CD14-positive monocyte (primary cell): ENCODE data around the gene SMARCC1. TPM values are rescaled to one million over a fixed set of nuclear protein-coding genes. Genes with fewer than 3 reads are reported as not detected.

ENCODE experiments used
- DNase-seq, 3 donors: peaks; one replicate each; pipeline ENCODE4 v3.0.0-alpha.2; 2011 to 2022
- H2AFZ ChIP-seq: 2 replicates; pipeline ENCODE4 v1.6.0; 2012; ENCODE audit warnings: mild to moderate bottlenecking, low read depth, low read length, inconsistent platforms; ENCODE audit not compliant: insufficient read depth, poor library complexity, severe bottlenecking
- H3K27ac ChIP-seq, 2 donors: 1 replicate in 1 of 2; 2 replicates in 1 of 2; pipeline ENCODE4 v1.5.1; 2012 to 2013; ENCODE audit warnings: low read length in 2 of 2, control low read depth in 1 of 2, inconsistent platforms in 1 of 2, low read depth in 1 of 2, mild to moderate bottlenecking in 1 of 2
- H3K27me3 ChIP-seq, 2 donors: one replicate each; pipeline versions ENCODE4 v1.6.0 to v1.6.1; 2011 to 2013; ENCODE audit warnings: low read length in 2 of 2; ENCODE audit not compliant: control insufficient read depth in 2 of 2, insufficient read depth in 2 of 2
- H3K36me3 ChIP-seq, 2 donors: replicated peaks in 1 of 2; 1 replicate in 1 of 2; 2 replicates in 1 of 2; pipeline versions ENCODE4 v1.5.1 to v1.6.1; 2012 to 2013; ENCODE audit warnings: low read length in 2 of 2, control low read depth in 1 of 2, inconsistent platforms in 1 of 2, mild to moderate bottlenecking in 1 of 2; ENCODE audit not compliant: insufficient read depth in 2 of 2, control insufficient read depth in 1 of 2
- H3K4me1 ChIP-seq, 2 donors: 1 replicate in 1 of 2; 2 replicates in 1 of 2; pipeline versions ENCODE4 v1.5.1 to v1.6.1; 2012 to 2013; ENCODE audit warnings: low read length in 2 of 2, control low read depth in 1 of 2, inconsistent platforms in 1 of 2, mild to moderate bottlenecking in 1 of 2, moderate library complexity in 1 of 2; ENCODE audit not compliant: insufficient read depth in 2 of 2, control insufficient read depth in 1 of 2
- H3K4me2 ChIP-seq: replicated peaks from 2 replicates; pipeline ENCODE3; 2012; ENCODE audit warnings: low read length, moderate library complexity, mild to moderate bottlenecking; ENCODE audit not compliant: poor library complexity, severe bottlenecking; ENCODE audit errors: extremely low read depth
- H3K4me3 ChIP-seq, 3 experiments: fragments of 200-600 bp in 1 of 3; sonication (generic) in 1 of 3; replicated peaks in 1 of 3; 1 replicate in 2 of 3; 2 replicates in 1 of 3; pipeline ENCODE4 v1.5.1; 2011 to 2013; ENCODE audit warnings: low read length in 3 of 3, mild to moderate bottlenecking in 3 of 3, control low read depth in 2 of 3, low read depth in 2 of 3, inconsistent platforms in 1 of 3, moderate library complexity in 1 of 3
- H3K79me2 ChIP-seq: 2 replicates; pipeline ENCODE4 v1.6.0; 2012; ENCODE audit warnings: mild to moderate bottlenecking, control low read depth, inconsistent platforms, low read length, moderate library complexity; ENCODE audit not compliant: insufficient read depth
- H3K9ac ChIP-seq: 2 replicates; pipeline ENCODE4 v1.6.0; 2017; ENCODE audit warnings: low read length, mild to moderate bottlenecking; ENCODE audit not compliant: insufficient read depth, poor library complexity, severe bottlenecking
- H3K9me3 ChIP-seq, 2 donors: replicated peaks in 1 of 2; 1 replicate in 1 of 2; 2 replicates in 1 of 2; pipeline versions ENCODE4 v1.5.1 to v1.6.1; 2012 to 2013; ENCODE audit warnings: low read length in 2 of 2, control low read depth in 1 of 2; ENCODE audit not compliant: control insufficient read depth in 1 of 2, insufficient read depth in 1 of 2
- H4K20me1 ChIP-seq: 2 replicates; pipeline ENCODE4 v1.6.0; 2012; ENCODE audit warnings: mild to moderate bottlenecking, low read length, control low read depth, moderate library complexity; ENCODE audit not compliant: insufficient read depth
- H3K27ac Mint-ChIP-seq, 7 donors: one replicate each; pipeline ENCODE4 v1.8.0; 2020; ENCODE audit warnings: mild to moderate bottlenecking in 7 of 7, mixed read lengths in 7 of 7, moderate library complexity in 6 of 7, inconsistent platforms in 2 of 7
- H3K27me3 Mint-ChIP-seq, 3 donors: one replicate each; pipeline ENCODE4 v1.8.0; 2021 to 2022; ENCODE audit warnings: low read depth in 3 of 3, mild to moderate bottlenecking in 3 of 3, mixed read lengths in 3 of 3, moderate library complexity in 3 of 3, inconsistent platforms in 1 of 3
- H3K36me3 Mint-ChIP-seq, 2 donors: one replicate each; pipeline ENCODE4 v1.8.0; 2020; ENCODE audit warnings: mixed read lengths in 2 of 2, inconsistent platforms in 1 of 2, mild to moderate bottlenecking in 1 of 2
- H3K4me1 Mint-ChIP-seq: one replicate; pipeline ENCODE4 v1.8.0; 2020; ENCODE audit warnings: mild to moderate bottlenecking, mixed read lengths
- H3K4me3 Mint-ChIP-seq, 2 donors: one replicate each; pipeline ENCODE4 v1.8.0; 2020; ENCODE audit warnings: mild to moderate bottlenecking in 2 of 2, mixed read lengths in 2 of 2, moderate library complexity in 1 of 2
- H3K9me3 Mint-ChIP-seq, 7 donors: one replicate each; pipeline ENCODE4 v1.8.0; 2020 to 2022; ENCODE audit warnings: mixed read lengths in 7 of 7, mild to moderate bottlenecking in 6 of 7, moderate library complexity in 6 of 7, inconsistent platforms in 2 of 7
- CTCF ChIP-seq: fragments of 200-600 bp; IDR thresholded peaks from one replicate; pipeline ENCODE4 v1.8.0; 2022; ENCODE audit warnings: antibody characterized with exemption, mild to moderate bottlenecking
- WGBS: methylation state at CpG from one replicate; pipeline ENCODE4 v1.1.5; 2013; ENCODE audit warnings: missing lambda C conversion rate; ENCODE audit not compliant: insufficient coverage; 5-methylcytosine and 5-hydroxymethylcytosine counted together
- intact Hi-C, 2 donors: fragments of 100-400 bp; cut with micrococcal nuclease; formaldehyde crosslinking; loops; one replicate each; pipeline versions ENCODE4 v1.15.0 to v1.15.1; 2023
- polyA plus RNA-seq, 3 donors: library from polyadenylated mRNA; depleted of rRNA in 1 of 3; unstranded in 2 of 3; stranded (reverse) in 1 of 3; fragments of 300-500 nt in 2 of 3; fragments of >200 nt in 1 of 3; fragmentation: Illumina TruSeq in 2 of 3; gene quantifications; 1 replicate in 2 of 3; 2 replicates in 1 of 3; pipeline ENCODE4 v1.2.3, GENCODE V29; 2012 to 2021

The SMARCC1 gene
- polyA plus RNA-seq, 3 donors, result 8.8 to 33.5 (median 20.5) TPM

GRCh38 chr3:47791193-47791855 is 9.6 kb upstream of the SMARCC1 start:
- no peak overlapping the region for H3K27ac ChIP-seq
- WGBS, result 94% methylated on average over 6 of the region's 16 CpGs
- no peak for DNase-seq
- TF ChIP-seq CTCF, result no peak
- H3K9me3 Mint-ChIP-seq, result peaks cover 2 to 12% (median 7%) of the 10 kb centered on the region in 7 donors
- no peak overlapping the region for H3K4me3 ChIP-seq
- peaks cover 0 to 10% of the 10 kb centered on the region in 2 donors for H3K9me3 ChIP-seq
- no peaks in the 10 kb centered on the region for H3K36me3 ChIP-seq
- no peaks in the 10 kb centered on the region for H3K36me3 Mint-ChIP-seq
- no peak overlapping the region for H3K4me3 Mint-ChIP-seq
- peaks cover 4 to 6% of the 10 kb centered on the region in 2 donors for H3K4me1 ChIP-seq
- no peak overlapping the region for H3K9ac ChIP-seq
- intact Hi-C loops, result no loop called here
- H3K4me1 Mint-ChIP-seq, result peaks cover 4% of the 10 kb centered on the region
- no peaks in the 10 kb centered on the region for H4K20me1 ChIP-seq
- no peak overlapping the region for H2AFZ ChIP-seq
- no peak overlapping the region for H3K27ac Mint-ChIP-seq
- peaks cover 0 to 4% (median 3%) of the 10 kb centered on the region in 3 donors for H3K27me3 Mint-ChIP-seq
- no peaks in the 10 kb centered on the region for H3K27me3 ChIP-seq
- H3K79me2 ChIP-seq, result no peaks in the 10 kb centered on the region
- H3K4me2 ChIP-seq, result no peak overlapping the region

- no peak for TF ChIP-seq CTCF
- Histone ChIP-seq H3K4me3 (no peak overlapping the region), H3K79me2 (peaks cover 41% of the 10 kb centered on the region), H3K4me2 (no peak overlapping the region), H3K9ac (no peak overlapping the region), H3K27me3 (no peaks in the 10 kb centered on the region), H3K9me3 (no peaks in the 10 kb centered on the region), H3K27ac (no peak overlapping the region), H4K20me1 (peaks cover 20% of the 10 kb centered on the region), H3K36me3 (no peaks in the 10 kb centered on the region), H2AFZ (no peak overlapping the region), H3K4me1 (peaks cover 29 to 31% of the 10 kb centered on the region in 2 donors)
- Mint-ChIP-seq H3K9me3 (no peaks in the 10 kb centered on the region), H3K4me1 (peaks cover 28% of the 10 kb centered on the region), H3K4me3 (no peak overlapping the region), H3K27me3 (peaks cover 0 to 3% (median 0%) of the 10 kb centered on the region in 3 donors), H3K27ac (no peak overlapping the region), H3K36me3 (no peaks in the 10 kb centered on the region)
- DNase-seq, result no peak
- intact Hi-C loops, result loop anchor here in 1 of 2 donors (10.0 kb wide), 1 partner anchor 661 kb away; the partner anchor contains the start of genes ATRIP, CCDC51 and TMA7
Observed at GRCh38 chr3:47783673-47784072, 2.0 kb upstream of the SMARCC1 start.
